ENCODE data around the gene ATP1A2.

- TF ChIP-seq CTCF (IDR thresholded peaks at IDR 0.05; ENCODE audit: low read depth, low read length) (no peak), EZH2phosphoT487 (IDR thresholded peaks at IDR 0.05; ENCODE audit: low read depth) (no peak)
These were observed 34.2 kb downstream of the ATP1A2 start for GRCh38 chr1:160149716-160150115.

All from OCI-LY3 (cell line).